ENCODE data around the gene HEBP2. TPM values are rescaled to one million over a fixed set of nuclear protein-coding genes. Genes with fewer than 3 reads are reported as not detected.

Gene HEBP2
- total RNA-seq, 2 experiments from 2014 or later: 48.5 to 50.8 TPM

- no peaks in the 10 kb centered on the region for H3K36me3 Mint-ChIP-seq (ENCODE audit: low read depth)
- intact Hi-C loops (cut with micrococcal nuclease): no loop called here
- CTCF ChIA-PET: interaction anchor here (1.1 kb wide), 1 partner anchor 267 kb away, joined by 4 read pairs; no protein-coding TSS in a partner anchor
- no peak overlapping the region for H3K27ac Mint-ChIP-seq
- no peak for DNase-seq
- H3K9me3 Mint-ChIP-seq: no peaks in the 10 kb centered on the region
- H3K4me3 Mint-ChIP-seq: no peak overlapping the region
- no peaks in the 10 kb centered on the region for H3K4me1 Mint-ChIP-seq (ENCODE audit: low read depth)
- no peaks in the 10 kb centered on the region for H3K27me3 Mint-ChIP-seq (ENCODE audit: low read depth)
These were observed 21.3 kb upstream of the HEBP2 start for GRCh38 chr6:138382498-138383265.

GRCh38 chr6:138383776-138384175, 20.2 kb upstream of the HEBP2 start:
- intact Hi-C loops (cut with micrococcal nuclease): no loop called here

GRCh38 chr6:138386897-138387296, 17.1 kb upstream of the HEBP2 start:
- H3K36me3 Mint-ChIP-seq (ENCODE audit: low read depth): no peaks in the 10 kb centered on the region
- intact Hi-C loops (cut with micrococcal nuclease): no loop called here
- no peak overlapping the region for H3K4me3 Mint-ChIP-seq
- DNase-seq: no peak
- CTCF ChIA-PET: no interaction called here
- H3K27me3 Mint-ChIP-seq (ENCODE audit: low read depth): no peaks in the 10 kb centered on the region
- H3K4me1 Mint-ChIP-seq (ENCODE audit: low read depth): no peaks in the 10 kb centered on the region
- H3K9me3 Mint-ChIP-seq: no peaks in the 10 kb centered on the region
- H3K27ac Mint-ChIP-seq: no peak overlapping the region

More at GRCh38 chr6:138383776-138384175, 20.2 kb upstream of the HEBP2 start:
- H3K4me3 Mint-ChIP-seq: no peak overlapping the region
- H3K4me1 Mint-ChIP-seq (ENCODE audit: low read depth): no peaks in the 10 kb centered on the region
- no peaks in the 10 kb centered on the region for H3K27me3 Mint-ChIP-seq (ENCODE audit: low read depth)
- CTCF ChIA-PET: interaction anchor here (1.1 kb wide), 1 partner anchor 268 kb away, joined by 4 read pairs; no protein-coding TSS in a partner anchor
- DNase-seq: no peak
- H3K27ac Mint-ChIP-seq: no peak overlapping the region
- H3K36me3 Mint-ChIP-seq (ENCODE audit: low read depth): no peaks in the 10 kb centered on the region
- H3K9me3 Mint-ChIP-seq: no peaks in the 10 kb centered on the region

GRCh38 chr6:138387577-138388368, 16.2 kb upstream of the HEBP2 start:
- Mint-ChIP-seq H3K27ac (no peak overlapping the region), H3K9me3 (no peaks in the 10 kb centered on the region), H3K4me3 (no peak overlapping the region), H3K36me3 (ENCODE audit: low read depth) (no peaks in the 10 kb centered on the region), H3K27me3 (ENCODE audit: low read depth) (no peaks in the 10 kb centered on the region), H3K4me1 (ENCODE audit: low read depth) (no peaks in the 10 kb centered on the region)
- CTCF ChIA-PET: no interaction called here
- intact Hi-C loops (cut with micrococcal nuclease): no loop called here
- DNase-seq: no peak

GRCh38 chr6:138389551-138389950, 14.5 kb upstream of the HEBP2 start:
- CTCF ChIA-PET: no interaction called here
- no peaks in the 10 kb centered on the region for H3K36me3 Mint-ChIP-seq (ENCODE audit: low read depth)
- H3K27ac Mint-ChIP-seq: no peak overlapping the region
- H3K4me1 Mint-ChIP-seq (ENCODE audit: low read depth): no peaks in the 10 kb centered on the region
- H3K9me3 Mint-ChIP-seq: no peaks in the 10 kb centered on the region
- intact Hi-C loops (cut with micrococcal nuclease): no loop called here
- no peak overlapping the region for H3K4me3 Mint-ChIP-seq
- DNase-seq: no peak
- no peaks in the 10 kb centered on the region for H3K27me3 Mint-ChIP-seq (ENCODE audit: low read depth)

- intact Hi-C loops (cut with micrococcal nuclease): no loop called here
- H3K27ac Mint-ChIP-seq: no peak overlapping the region
- no peaks in the 10 kb centered on the region for H3K9me3 Mint-ChIP-seq
- no peaks in the 10 kb centered on the region for H3K36me3 Mint-ChIP-seq (ENCODE audit: low read depth)
- no peaks in the 10 kb centered on the region for H3K27me3 Mint-ChIP-seq (ENCODE audit: low read depth)
- no peaks in the 10 kb centered on the region for H3K4me1 Mint-ChIP-seq (ENCODE audit: low read depth)
- CTCF ChIA-PET: interaction anchor here (1.2 kb wide), 1 partner anchor 115 kb away, joined by 4 read pairs; no protein-coding TSS in a partner anchor
- H3K4me3 Mint-ChIP-seq: no peak overlapping the region
- DNase-seq: no peak
These were observed 9.9 kb upstream of the HEBP2 start for GRCh38 chr6:138393871-138394783.

GRCh38 chr6:138396709-138397108, 7.3 kb upstream of the HEBP2 start:
- CTCF ChIA-PET: no interaction called here
- H3K27ac Mint-ChIP-seq: no peak overlapping the region
- no peaks in the 10 kb centered on the region for H3K27me3 Mint-ChIP-seq (ENCODE audit: low read depth)
- intact Hi-C loops (cut with micrococcal nuclease): no loop called here
- H3K36me3 Mint-ChIP-seq (ENCODE audit: low read depth): no peaks in the 10 kb centered on the region
- H3K9me3 Mint-ChIP-seq: no peaks in the 10 kb centered on the region
- no peak for DNase-seq
- no peak overlapping the region for H3K4me3 Mint-ChIP-seq
- no peaks in the 10 kb centered on the region for H3K4me1 Mint-ChIP-seq (ENCODE audit: low read depth)

- no peaks in the 10 kb centered on the region for H3K36me3 Mint-ChIP-seq (ENCODE audit: low read depth)
- no peaks in the 10 kb centered on the region for H3K27me3 Mint-ChIP-seq (ENCODE audit: low read depth)
- H3K27ac Mint-ChIP-seq: no peak overlapping the region
- CTCF ChIA-PET: interaction anchor here (0.9 to 1.1 kb wide), 2 partner anchors 10 to 281 kb away, joined by 3 read pairs; no protein-coding TSS in a partner anchor
- DNase-seq: no peak
- H3K4me1 Mint-ChIP-seq (ENCODE audit: low read depth): no peaks in the 10 kb centered on the region
- H3K4me3 Mint-ChIP-seq: no peak overlapping the region
- intact Hi-C loops (cut with micrococcal nuclease): no loop called here
- H3K9me3 Mint-ChIP-seq: no peaks in the 10 kb centered on the region
These were observed 6.6 kb upstream of the HEBP2 start for GRCh38 chr6:138397128-138398122.

GRCh38 chr6:138400326-138400725, 3.7 kb upstream of the HEBP2 start:
- H3K36me3 Mint-ChIP-seq (ENCODE audit: low read depth): no peaks in the 10 kb centered on the region
- H3K4me3 Mint-ChIP-seq: no peak overlapping the region
- no peak for DNase-seq
- no peaks in the 10 kb centered on the region for H3K9me3 Mint-ChIP-seq
- peaks cover 3% of the 10 kb centered on the region for H3K4me1 Mint-ChIP-seq (ENCODE audit: low read depth)
- no peak overlapping the region for H3K27ac Mint-ChIP-seq
- no peaks in the 10 kb centered on the region for H3K27me3 Mint-ChIP-seq (ENCODE audit: low read depth)
- CTCF ChIA-PET: no interaction called here
- intact Hi-C loops (cut with micrococcal nuclease): loop anchor here (5.0 to 10.0 kb wide), 3 partner anchors 252 to 426 kb away; no protein-coding TSS in a partner anchor

- intact Hi-C loops (cut with micrococcal nuclease): loop anchor here (2.0 to 10.0 kb wide), 4 partner anchors 113 to 427 kb away; no protein-coding TSS in a partner anchor
- Mint-ChIP-seq H3K4me3 (no peak overlapping the region), H3K4me1 (ENCODE audit: low read depth) (peaks cover 12% of the 10 kb centered on the region), H3K36me3 (ENCODE audit: low read depth) (peaks cover 6% of the 10 kb centered on the region), H3K27me3 (ENCODE audit: low read depth) (no peaks in the 10 kb centered on the region), H3K9me3 (no peaks in the 10 kb centered on the region), H3K27ac (no peak overlapping the region)
- CTCF ChIA-PET: interaction anchor here (0.5 to 1.6 kb wide), 4 partner anchors 16 to 286 kb away, joined by 4 to 7 read pairs (median 4); no protein-coding TSS in a partner anchor
- DNase-seq: no peak
These were observed 1.8 kb upstream of the HEBP2 start for GRCh38 chr6:138401960-138402837.

Measured in activated naive CD4-positive, alpha-beta T cell treated with anti-CD3 and anti-CD28 coated beads for 36 hours (primary cell).